Stimulated activated CD4-positive, alpha-beta T cell treated with anti-CD3 and anti-CD28 coated beads, Interleukin-1b, Interleukin-23, amount 100 ng/mL, for 48 hours (primary cell): ENCODE data around the gene SOCS4.
"Not testable (repeated sequence)": the region's sequence is repeated elsewhere in the genome, so short reads cannot be mapped to it uniquely, and the experiment has no call there.

ENCODE experiments used
- DNase-seq: peaks from one replicate; pipeline ENCODE4 v3.0.0-alpha.2; 2020

SOCS4 gene

GRCh38 chr14:55026793-55027561, at the start of gene SOCS4, which contains the start of gene WDHD1:
SOCS4 (plus strand) TSS chr14:55027236; CDS start chr14:55043042, 15,806 bp downstream.
WDHD1 (minus strand) TSS chr14:55027099; CDS start chr14:55026787, 312 bp downstream.
- peak; percentile 98 for DNase-seq

GRCh38 chr14:54979039-54979438, 48.0 kb upstream of the SOCS4 start:
- DNase-seq = no peak

- no peak for DNase-seq
Observed at GRCh38 chr14:54981698-54982097, 45.3 kb upstream of the SOCS4 start.

- DNase-seq = no peak
Observed at GRCh38 chr14:54985156-54985555, 41.9 kb upstream of the SOCS4 start.

GRCh38 chr14:55000381-55000780, 26.7 kb upstream of the SOCS4 start:
- DNase-seq = no peak

- no peak for DNase-seq
Observed at GRCh38 chr14:55005071-55005470, 22.0 kb upstream of the SOCS4 start.

- no peak for DNase-seq
Observed at GRCh38 chr14:55015006-55015405, 12.0 kb upstream of the SOCS4 start.

- DNase-seq = no peak
Observed at GRCh38 chr14:55019968-55020554, 7.0 kb upstream of the SOCS4 start.

- DNase-seq = not testable (repeated sequence)
Observed at GRCh38 chr14:55024365-55024764, 2.7 kb upstream of the SOCS4 start.

GRCh38 chr14:55025948-55026347, 1.1 kb upstream of the SOCS4 start:
- no peak for DNase-seq

- no peak for DNase-seq
Observed at GRCh38 chr14:55026441-55026792, 619 bp upstream of the SOCS4 start.

GRCh38 chr14:55028066-55028465, 1.0 kb downstream of the SOCS4 start:
- DNase-seq = no peak

GRCh38 chr14:55028476-55028875, 1.4 kb downstream of the SOCS4 start:
- DNase-seq = no peak

GRCh38 chr14:55031190-55031589, 4.2 kb downstream of the SOCS4 start:
- no peak for DNase-seq

GRCh38 chr14:55037995-55038394, 11.0 kb downstream of the SOCS4 start:
- DNase-seq = not testable (repeated sequence)

GRCh38 chr14:55038708-55039107, 11.7 kb downstream of the SOCS4 start:
- DNase-seq = no peak

- no peak for DNase-seq
Observed at GRCh38 chr14:55043528-55043927, 16.5 kb downstream of the SOCS4 start.

GRCh38 chr14:55045087-55045486, 18.1 kb downstream of the SOCS4 start:
- DNase-seq = no peak

GRCh38 chr14:55047301-55048053, 20.4 kb downstream of the SOCS4 start:
- no peak for DNase-seq

- no peak for DNase-seq
Observed at GRCh38 chr14:55048900-55049436, 21.9 kb downstream of the SOCS4 start.

GRCh38 chr14:55051165-55051422, 24.1 kb downstream of the SOCS4 start:
- no peak for DNase-seq

GRCh38 chr14:55051423-55052268, 24.6 kb downstream of the SOCS4 start, which contains the start of gene MAPK1IP1L:
MAPK1IP1L (plus strand) TSS chr14:55051647; CDS start chr14:55061684, 10,037 bp downstream.
- peak; percentile 90 for DNase-seq
